Measurements from ENCODE around the gene TULP1. TPM values are rescaled to one million over a fixed set of nuclear protein-coding genes. Genes with fewer than 3 reads are reported as not detected.

The TULP1 gene
- total RNA-seq, 1 donor from 2014 or later = not detected

DNA sequence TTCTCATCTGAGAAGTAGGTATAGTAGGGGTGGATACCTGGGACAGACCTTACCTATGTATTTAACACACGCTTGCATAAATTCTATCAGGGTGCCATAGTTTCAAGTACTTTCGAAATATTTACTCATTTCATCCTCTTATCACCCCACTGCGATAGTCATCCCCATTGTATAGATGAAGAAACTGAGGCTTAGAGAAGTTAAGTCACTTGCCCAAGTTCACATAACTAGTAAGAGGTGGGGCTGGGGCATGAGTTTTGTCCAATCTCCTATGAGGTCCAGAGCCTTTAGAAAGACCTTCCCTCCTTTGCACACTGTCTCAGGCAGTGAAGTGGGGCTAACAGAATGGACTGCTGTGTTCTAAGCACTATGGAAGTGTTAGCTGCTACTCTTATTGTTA lies 6.2 kb downstream of the TULP1 start:
- Mint-ChIP-seq H3K27ac (ENCODE audit: unreplicated experiment) (no peak overlapping the region), H3K4me1 (ENCODE audit: unreplicated experiment) (peaks cover 3% of the 10 kb centered on the region), H3K4me3 (ENCODE audit: unreplicated experiment) (no peak overlapping the region), H3K9me3 (ENCODE audit: unreplicated experiment) (no peaks in the 10 kb centered on the region), H3K27me3 (ENCODE audit: unreplicated experiment) (peaks cover 10% of the 10 kb centered on the region), H3K36me3 (ENCODE audit: low read depth, unreplicated experiment) (no peaks in the 10 kb centered on the region)
- DNase-seq (ENCODE audit: low spot score) = no peak
- no peak for TF ChIP-seq CTCF (IDR thresholded peaks at IDR 0.05; ENCODE audit: unreplicated experiment)

DNA sequence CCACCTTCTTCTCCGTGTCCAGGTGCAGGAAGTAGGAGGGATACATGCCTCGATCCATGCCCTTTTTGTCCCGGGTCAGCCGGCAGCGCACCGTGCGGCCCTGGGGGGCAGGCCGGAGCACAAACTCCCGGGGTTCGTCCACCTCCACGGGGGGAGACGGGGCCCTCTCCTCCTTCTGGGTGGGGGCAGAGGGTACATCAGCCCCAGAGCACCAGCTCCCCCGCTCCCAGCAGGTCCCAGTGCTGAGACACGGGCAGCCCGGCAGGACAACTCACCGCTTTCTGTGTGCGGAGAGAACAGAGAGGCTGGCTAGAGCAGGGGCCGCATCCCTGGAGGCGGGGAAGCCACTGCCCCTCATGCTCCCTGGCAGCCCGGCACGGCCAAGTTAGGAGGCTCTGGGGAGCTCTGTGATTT lies 6.7 kb downstream of the TULP1 start:
- H3K4me3 Mint-ChIP-seq (ENCODE audit: unreplicated experiment) = no peak overlapping the region
- H3K27ac Mint-ChIP-seq (ENCODE audit: unreplicated experiment) = no peak overlapping the region
- no peak for TF ChIP-seq CTCF (IDR thresholded peaks at IDR 0.05; ENCODE audit: unreplicated experiment)
- no peaks in the 10 kb centered on the region for H3K9me3 Mint-ChIP-seq (ENCODE audit: unreplicated experiment)
- H3K36me3 Mint-ChIP-seq (ENCODE audit: low read depth, unreplicated experiment) = no peaks in the 10 kb centered on the region
- no peak for DNase-seq (ENCODE audit: low spot score)
- peaks cover 10% of the 10 kb centered on the region for H3K27me3 Mint-ChIP-seq (ENCODE audit: unreplicated experiment)
- peaks cover 4% of the 10 kb centered on the region for H3K4me1 Mint-ChIP-seq (ENCODE audit: unreplicated experiment)

DNA sequence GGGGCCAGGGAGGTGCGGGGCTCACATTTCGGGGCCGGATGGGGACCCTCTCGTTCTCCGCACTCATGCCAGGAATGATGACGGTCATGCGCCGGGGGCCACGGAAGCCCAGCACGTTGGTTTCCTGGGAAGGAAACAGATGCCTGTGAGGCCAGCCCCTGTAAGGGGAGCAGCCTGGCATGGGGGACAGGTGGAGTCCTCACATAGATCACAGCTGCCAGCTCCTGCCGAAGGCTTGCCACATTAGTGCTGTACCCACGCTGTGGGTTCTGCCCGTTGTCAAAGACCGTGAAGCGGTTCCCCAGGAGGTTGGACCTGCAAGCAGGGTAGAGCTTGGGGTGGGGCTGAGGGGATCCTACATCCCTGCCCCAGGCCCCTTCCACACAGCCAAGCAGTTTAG lies 9.2 kb downstream of the TULP1 start:
- Mint-ChIP-seq H3K27ac (ENCODE audit: unreplicated experiment) (no peak overlapping the region), H3K27me3 (ENCODE audit: unreplicated experiment) (peaks cover 14% of the 10 kb centered on the region), H3K4me1 (ENCODE audit: unreplicated experiment) (peaks cover 6% of the 10 kb centered on the region), H3K9me3 (ENCODE audit: unreplicated experiment) (no peaks in the 10 kb centered on the region), H3K4me3 (ENCODE audit: unreplicated experiment) (no peak overlapping the region), H3K36me3 (ENCODE audit: low read depth, unreplicated experiment) (peaks cover 3% of the 10 kb centered on the region)
- TF ChIP-seq CTCF (IDR thresholded peaks at IDR 0.05; ENCODE audit: unreplicated experiment) = no peak
- no peak for DNase-seq (ENCODE audit: low spot score)

GRCh38 chr6:35501784-35502183 lies 10.9 kb downstream of the TULP1 start:
- H3K36me3 Mint-ChIP-seq (ENCODE audit: low read depth, unreplicated experiment) = peaks cover 5% of the 10 kb centered on the region
- peaks cover 16% of the 10 kb centered on the region for H3K27me3 Mint-ChIP-seq (ENCODE audit: unreplicated experiment)
- no peak overlapping the region for H3K27ac Mint-ChIP-seq (ENCODE audit: unreplicated experiment)
- TF ChIP-seq CTCF (IDR thresholded peaks at IDR 0.05; ENCODE audit: unreplicated experiment) = no peak
- no peak overlapping the region for H3K4me3 Mint-ChIP-seq (ENCODE audit: unreplicated experiment)
- H3K9me3 Mint-ChIP-seq (ENCODE audit: unreplicated experiment) = no peaks in the 10 kb centered on the region
- peaks cover 8% of the 10 kb centered on the region for H3K4me1 Mint-ChIP-seq (ENCODE audit: unreplicated experiment)
- DNase-seq (ENCODE audit: low spot score) = no peak

DNA sequence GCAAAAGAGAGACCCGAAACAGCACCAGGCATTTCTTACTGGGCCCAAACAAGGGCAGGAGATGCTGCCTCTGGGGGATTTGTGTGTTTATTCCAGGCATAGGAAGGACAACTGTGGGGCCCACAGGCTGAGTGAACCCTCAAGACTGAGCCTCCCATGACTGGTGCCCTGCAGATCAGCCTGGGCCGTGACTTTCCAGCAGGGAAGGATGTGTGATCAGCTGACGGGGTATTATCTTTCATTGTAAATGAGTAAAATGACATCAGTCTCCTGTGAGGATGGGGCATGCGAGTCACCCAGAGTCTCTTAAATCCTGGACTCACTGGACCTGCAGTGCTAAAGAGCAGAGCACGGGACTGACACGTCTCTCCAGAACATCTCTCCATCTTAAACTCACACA lies 11.9 kb downstream of the TULP1 start:
- H3K27me3 Mint-ChIP-seq (ENCODE audit: unreplicated experiment) = peaks cover 18% of the 10 kb centered on the region
- H3K4me3 Mint-ChIP-seq (ENCODE audit: unreplicated experiment) = no peak overlapping the region
- H3K4me1 Mint-ChIP-seq (ENCODE audit: unreplicated experiment) = peaks cover 8% of the 10 kb centered on the region
- no peak for DNase-seq (ENCODE audit: low spot score)
- peaks cover 5% of the 10 kb centered on the region for H3K36me3 Mint-ChIP-seq (ENCODE audit: low read depth, unreplicated experiment)
- peak overlapping the region; percentile 0 for H3K27ac Mint-ChIP-seq (ENCODE audit: unreplicated experiment)
- no peaks in the 10 kb centered on the region for H3K9me3 Mint-ChIP-seq (ENCODE audit: unreplicated experiment)
- TF ChIP-seq CTCF (IDR thresholded peaks at IDR 0.05; ENCODE audit: unreplicated experiment) = no peak
